Chondrocyte (in vitro differentiated cells): ENCODE results near the gene RFNG. TPM values are rescaled to one million over a fixed set of nuclear protein-coding genes. Genes with fewer than 3 reads are reported as not detected.
A peak's percentile ranks its signal among the peaks of the same experiment; 100 is the strongest.

Experiments
- DNase-seq: peaks from one replicate; pipeline ENCODE4 v3.0.0; 2021; ENCODE audit warnings: mixed read lengths, low spot score
- H3K27ac Mint-ChIP-seq: one replicate; pipeline ENCODE4 v1.8.0; 2021; ENCODE audit warnings: mild to moderate bottlenecking, moderate library complexity, mixed read lengths; ENCODE audit not compliant: unreplicated experiment
- H3K27me3 Mint-ChIP-seq: 2 replicates; pipeline ENCODE4 v1.8.0; 2021; ENCODE audit warnings: low read depth, mixed read lengths
- H3K36me3 Mint-ChIP-seq: 2 replicates; pipeline ENCODE4 v1.8.0; 2021; ENCODE audit warnings: low read depth, mixed read lengths
- H3K4me1 Mint-ChIP-seq: 2 replicates; pipeline ENCODE4 v1.8.0; 2021; ENCODE audit warnings: low read depth, mild to moderate bottlenecking, mixed read lengths
- H3K4me3 Mint-ChIP-seq: one replicate; pipeline ENCODE4 v1.8.0; 2021; ENCODE audit warnings: mild to moderate bottlenecking, moderate library complexity, mixed read lengths; ENCODE audit not compliant: unreplicated experiment
- H3K9me3 Mint-ChIP-seq: 2 replicates; pipeline ENCODE4 v1.8.0; 2021; ENCODE audit warnings: low read depth, mixed read lengths
- total RNA-seq: library from RNA; stranded (reverse); gene quantifications from 3 replicates; pipeline ENCODE4 v1.2.1, GENCODE V29; 2021
- TF ChIP-seq, protein P1 (sequence below): fragments of 200-600 bp; sonication (generic); IDR thresholded peaks from 2 replicates; pipeline ENCODE4 v1.5.0; 2021; ENCODE audit warnings: antibody characterized with exemption, mild to moderate bottlenecking, moderate library complexity

Gene RFNG
- total RNA-seq, 1 donor from 2014 or later: 47.4 TPM

DNA sequence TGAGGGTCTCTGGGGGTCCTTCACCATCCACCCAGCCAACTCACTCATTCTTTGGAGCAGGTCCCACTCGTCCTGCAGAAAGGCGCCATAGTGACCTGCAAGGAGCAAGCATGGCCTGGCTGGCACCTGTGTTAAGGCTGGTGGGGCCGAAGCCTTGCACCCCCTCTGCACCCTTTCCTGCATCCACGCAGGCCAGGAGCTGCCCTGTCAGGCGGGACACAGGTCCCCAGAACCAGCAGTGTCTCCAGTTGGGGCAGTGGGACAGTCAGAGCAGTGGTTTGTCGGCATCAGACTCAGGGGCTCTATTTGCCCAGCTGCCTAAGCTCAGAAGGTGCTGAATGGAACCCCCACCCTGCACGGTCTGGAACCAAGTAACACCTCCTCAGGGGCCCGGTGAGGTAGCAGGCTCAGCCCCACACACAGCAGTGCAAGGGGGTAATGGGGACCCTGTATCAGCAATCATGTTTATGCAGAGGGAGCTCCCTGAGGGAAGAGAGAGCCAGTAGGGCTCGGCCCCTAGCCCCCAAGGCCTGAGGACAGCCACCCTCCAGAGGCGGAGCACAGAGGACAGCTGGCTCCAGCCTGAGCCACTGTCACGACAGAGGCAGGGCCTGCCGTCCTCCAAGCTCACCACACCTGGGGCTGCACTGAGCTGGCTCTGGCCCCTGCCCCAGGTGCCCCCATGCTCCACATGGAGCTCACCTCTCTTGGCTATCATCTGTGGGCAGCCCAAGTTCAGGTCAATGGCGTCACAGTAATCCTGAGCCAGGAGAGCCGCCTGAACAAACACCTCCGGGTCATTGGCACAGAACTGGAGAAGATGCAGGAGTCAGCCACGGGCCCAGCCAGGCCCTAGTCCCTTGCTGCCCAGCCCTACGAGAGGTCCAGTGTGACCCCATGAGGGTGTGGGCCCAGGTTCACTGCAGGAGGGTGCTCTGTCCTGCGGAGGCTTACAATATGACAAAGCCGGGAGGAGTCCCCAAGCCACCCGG lies 12.1 kb upstream of the RFNG start:
- no peaks in the 10 kb centered on the region for H3K9me3 Mint-ChIP-seq
- DNase-seq: no peak
- peaks cover 2% of the 10 kb centered on the region for H3K36me3 Mint-ChIP-seq
- peak overlapping the region; percentile 64 for H3K4me3 Mint-ChIP-seq
- no peaks in the 10 kb centered on the region for H3K27me3 Mint-ChIP-seq
- TF ChIP-seq, protein P1, sequence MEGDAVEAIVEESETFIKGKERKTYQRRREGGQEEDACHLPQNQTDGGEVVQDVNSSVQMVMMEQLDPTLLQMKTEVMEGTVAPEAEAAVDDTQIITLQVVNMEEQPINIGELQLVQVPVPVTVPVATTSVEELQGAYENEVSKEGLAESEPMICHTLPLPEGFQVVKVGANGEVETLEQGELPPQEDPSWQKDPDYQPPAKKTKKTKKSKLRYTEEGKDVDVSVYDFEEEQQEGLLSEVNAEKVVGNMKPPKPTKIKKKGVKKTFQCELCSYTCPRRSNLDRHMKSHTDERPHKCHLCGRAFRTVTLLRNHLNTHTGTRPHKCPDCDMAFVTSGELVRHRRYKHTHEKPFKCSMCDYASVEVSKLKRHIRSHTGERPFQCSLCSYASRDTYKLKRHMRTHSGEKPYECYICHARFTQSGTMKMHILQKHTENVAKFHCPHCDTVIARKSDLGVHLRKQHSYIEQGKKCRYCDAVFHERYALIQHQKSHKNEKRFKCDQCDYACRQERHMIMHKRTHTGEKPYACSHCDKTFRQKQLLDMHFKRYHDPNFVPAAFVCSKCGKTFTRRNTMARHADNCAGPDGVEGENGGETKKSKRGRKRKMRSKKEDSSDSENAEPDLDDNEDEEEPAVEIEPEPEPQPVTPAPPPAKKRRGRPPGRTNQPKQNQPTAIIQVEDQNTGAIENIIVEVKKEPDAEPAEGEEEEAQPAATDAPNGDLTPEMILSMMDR: no peak
- H3K4me1 Mint-ChIP-seq: peaks cover 15% of the 10 kb centered on the region
- no peak overlapping the region for H3K27ac Mint-ChIP-seq

DNA sequence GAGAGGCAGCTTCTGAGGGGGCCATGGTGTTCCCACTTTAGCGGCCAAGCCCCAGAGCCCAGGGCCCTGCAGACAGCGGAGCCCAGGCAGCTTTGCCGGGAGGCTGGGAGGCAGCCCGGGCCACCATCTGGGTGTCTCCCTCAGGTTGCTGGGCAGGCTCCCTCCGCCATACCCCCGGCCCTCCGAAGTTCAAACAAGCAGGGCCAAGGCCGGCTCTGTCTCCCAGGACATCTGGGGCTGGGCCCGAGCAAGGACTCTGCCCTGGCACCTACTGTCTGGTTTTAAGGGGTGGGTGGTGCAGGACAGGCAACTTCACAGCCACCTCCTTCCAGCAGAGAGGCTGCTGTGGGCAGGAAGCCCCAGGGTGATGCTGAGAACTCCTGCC lies 11.4 kb upstream of the RFNG start:
- H3K36me3 Mint-ChIP-seq: peaks cover 3% of the 10 kb centered on the region
- no peak for DNase-seq
- peaks cover 15% of the 10 kb centered on the region for H3K4me1 Mint-ChIP-seq
- no peak overlapping the region for H3K27ac Mint-ChIP-seq
- H3K9me3 Mint-ChIP-seq: no peaks in the 10 kb centered on the region
- no peak overlapping the region for H3K4me3 Mint-ChIP-seq
- TF ChIP-seq, protein P1: no peak
- H3K27me3 Mint-ChIP-seq: no peaks in the 10 kb centered on the region

DNA sequence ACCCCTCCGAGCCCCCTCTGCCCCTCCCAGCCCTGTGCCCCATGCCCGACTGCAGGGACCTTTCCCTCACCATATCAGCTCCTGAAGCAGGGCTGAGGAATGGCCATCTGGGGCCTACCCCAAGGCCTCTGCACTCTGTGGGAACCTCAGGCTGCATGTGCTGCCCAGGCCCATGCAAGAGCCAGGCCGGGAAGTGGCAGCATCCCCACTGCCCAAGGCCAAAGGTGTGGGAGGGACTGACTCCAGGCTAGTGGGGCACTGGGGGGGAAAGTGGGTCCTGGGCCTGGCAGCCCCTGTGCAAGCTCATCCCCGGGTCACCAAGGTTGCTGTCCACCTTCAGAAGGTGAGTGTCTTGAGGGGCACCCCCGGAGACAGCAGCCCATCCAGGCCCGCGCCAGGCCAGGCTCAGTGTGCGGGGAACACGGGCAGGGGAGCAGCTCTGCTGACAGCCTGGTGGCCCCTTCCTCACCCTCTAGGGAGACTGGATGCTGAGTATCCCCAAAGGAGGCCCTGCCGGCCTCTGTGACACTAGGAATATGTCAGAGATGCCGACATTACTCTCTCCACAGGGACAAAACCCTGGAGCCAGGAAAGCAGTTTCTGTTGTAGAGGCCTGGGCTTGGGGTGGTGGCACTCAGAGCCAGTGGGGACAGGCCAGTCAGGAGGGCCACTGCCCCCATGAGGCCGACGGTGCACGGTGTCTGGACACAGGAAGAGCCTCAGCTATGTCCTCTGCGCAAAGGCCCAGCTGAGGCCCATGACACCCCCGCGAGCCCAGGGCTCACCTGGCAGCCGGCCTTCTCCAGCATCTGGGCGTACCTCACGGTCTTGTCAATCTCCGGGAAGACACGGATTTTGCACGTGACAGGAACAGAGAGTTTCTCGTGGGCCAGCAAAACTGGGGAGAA lies 10.7 kb upstream of the RFNG start:
- Mint-ChIP-seq H3K27ac (no peak overlapping the region), H3K9me3 (no peaks in the 10 kb centered on the region), H3K27me3 (no peaks in the 10 kb centered on the region), H3K4me1 (peaks cover 15% of the 10 kb centered on the region), H3K36me3 (peaks cover 3% of the 10 kb centered on the region), H3K4me3 (no peak overlapping the region)
- DNase-seq: no peak
- TF ChIP-seq, protein P1: no peak

DNA sequence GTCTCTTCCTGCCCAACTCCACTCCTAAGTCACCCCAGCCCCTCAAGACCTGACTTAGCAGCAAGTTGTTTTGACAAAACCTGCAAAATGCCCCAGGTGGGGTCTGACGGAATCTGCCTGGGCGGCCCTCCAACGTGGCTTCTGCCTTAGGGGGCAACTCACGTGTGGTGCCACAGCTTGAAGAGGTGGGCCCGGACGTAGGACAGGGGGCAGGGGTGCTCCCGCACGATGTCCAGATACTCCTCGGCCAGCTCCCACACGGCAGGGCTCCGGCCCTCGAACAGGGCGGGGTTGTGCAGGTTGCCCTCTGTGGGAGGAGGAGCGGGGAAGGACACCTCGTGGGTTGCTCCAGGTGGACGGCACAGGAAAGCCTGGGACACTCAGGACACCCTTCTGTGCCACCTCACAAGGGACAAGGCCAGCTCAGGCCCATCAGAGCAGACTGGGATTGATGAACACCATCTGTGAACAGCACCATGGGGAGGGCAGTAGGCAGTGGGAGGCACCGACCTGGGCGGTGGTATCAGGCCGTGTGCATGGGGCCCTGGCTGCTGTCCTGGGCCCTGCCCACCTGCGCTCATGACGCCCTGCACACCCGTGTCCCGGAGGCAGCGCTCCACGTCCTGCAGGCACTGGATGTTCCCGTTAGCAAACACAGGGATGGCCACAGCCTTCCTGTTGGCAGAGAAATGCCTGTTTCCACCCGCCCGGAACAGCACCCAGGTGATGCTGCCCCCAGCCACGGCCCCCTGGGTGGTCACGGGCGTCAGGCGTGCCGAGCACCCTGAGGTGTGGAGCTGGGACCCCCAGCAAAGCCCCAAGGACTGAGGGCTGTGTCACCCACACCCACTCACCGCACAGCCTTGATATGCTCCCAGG lies 9.7 kb upstream of the RFNG start:
- Mint-ChIP-seq H3K36me3 (peaks cover 3% of the 10 kb centered on the region), H3K27ac (no peak overlapping the region), H3K27me3 (no peaks in the 10 kb centered on the region), H3K4me3 (no peak overlapping the region), H3K4me1 (peaks cover 12% of the 10 kb centered on the region), H3K9me3 (no peaks in the 10 kb centered on the region)
- no peak for DNase-seq
- TF ChIP-seq, protein P1: no peak
